ENCODE measurements around the gene SNX19.
"Not testable (repeated sequence)": the region's sequence is repeated elsewhere in the genome, so short reads cannot be mapped to it uniquely, and the experiment has no call there.

The SNX19 gene, protein sequence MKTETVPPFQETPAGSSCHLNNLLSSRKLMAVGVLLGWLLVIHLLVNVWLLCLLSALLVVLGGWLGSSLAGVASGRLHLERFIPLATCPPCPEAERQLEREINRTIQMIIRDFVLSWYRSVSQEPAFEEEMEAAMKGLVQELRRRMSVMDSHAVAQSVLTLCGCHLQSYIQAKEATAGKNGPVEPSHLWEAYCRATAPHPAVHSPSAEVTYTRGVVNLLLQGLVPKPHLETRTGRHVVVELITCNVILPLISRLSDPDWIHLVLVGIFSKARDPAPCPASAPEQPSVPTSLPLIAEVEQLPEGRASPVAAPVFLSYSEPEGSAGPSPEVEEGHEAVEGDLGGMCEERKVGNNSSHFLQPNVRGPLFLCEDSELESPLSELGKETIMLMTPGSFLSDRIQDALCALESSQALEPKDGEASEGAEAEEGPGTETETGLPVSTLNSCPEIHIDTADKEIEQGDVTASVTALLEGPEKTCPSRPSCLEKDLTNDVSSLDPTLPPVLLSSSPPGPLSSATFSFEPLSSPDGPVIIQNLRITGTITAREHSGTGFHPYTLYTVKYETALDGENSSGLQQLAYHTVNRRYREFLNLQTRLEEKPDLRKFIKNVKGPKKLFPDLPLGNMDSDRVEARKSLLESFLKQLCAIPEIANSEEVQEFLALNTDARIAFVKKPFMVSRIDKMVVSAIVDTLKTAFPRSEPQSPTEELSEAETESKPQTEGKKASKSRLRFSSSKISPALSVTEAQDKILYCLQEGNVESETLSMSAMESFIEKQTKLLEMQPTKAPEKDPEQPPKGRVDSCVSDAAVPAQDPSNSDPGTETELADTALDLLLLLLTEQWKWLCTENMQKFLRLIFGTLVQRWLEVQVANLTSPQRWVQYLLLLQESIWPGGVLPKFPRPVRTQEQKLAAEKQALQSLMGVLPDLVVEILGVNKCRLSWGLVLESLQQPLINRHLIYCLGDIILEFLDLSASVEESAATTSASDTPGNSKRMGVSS

GRCh38 chr11:130916238-130916855 is at the start of gene SNX19:
Gene SNX19 (minus strand): TSS chr11:130916479. CDS start chr11:130915939, 540 bp downstream.
- DNase-seq = peak; percentile 77 to 81

- no peak for DNase-seq
These were observed 47.9 kb upstream of the SNX19 start for GRCh38 chr11:130964058-130964792.

DNA sequence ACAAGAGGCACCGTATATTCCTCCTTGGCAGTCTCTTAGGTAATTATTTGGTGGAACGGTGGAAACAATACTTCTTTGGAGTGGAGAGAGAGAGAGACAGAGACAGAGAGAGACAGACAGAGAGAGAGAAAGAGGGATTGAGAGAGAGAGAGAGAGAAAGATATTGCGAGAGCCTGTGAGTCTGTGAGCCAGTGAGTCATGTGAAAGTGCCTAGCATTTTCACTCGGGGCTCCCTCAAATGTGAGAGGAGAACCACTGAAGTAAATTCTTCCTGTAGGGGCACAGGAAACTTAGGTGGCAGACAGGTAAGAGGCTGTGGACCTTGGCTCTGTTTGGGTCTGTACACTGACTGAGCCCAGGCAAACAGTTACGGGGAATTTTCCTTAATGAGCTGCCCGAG is 31.6 kb upstream of the SNX19 start:
- no peak for DNase-seq

GRCh38 chr11:130947481-130947880 is 31.2 kb upstream of the SNX19 start:
- DNase-seq = no peak

- no peak for DNase-seq
These were observed 30.8 kb upstream of the SNX19 start for GRCh38 chr11:130947058-130947457.

- DNase-seq = no peak
These were observed 29.6 kb upstream of the SNX19 start for GRCh38 chr11:130945896-130946295.

DNA sequence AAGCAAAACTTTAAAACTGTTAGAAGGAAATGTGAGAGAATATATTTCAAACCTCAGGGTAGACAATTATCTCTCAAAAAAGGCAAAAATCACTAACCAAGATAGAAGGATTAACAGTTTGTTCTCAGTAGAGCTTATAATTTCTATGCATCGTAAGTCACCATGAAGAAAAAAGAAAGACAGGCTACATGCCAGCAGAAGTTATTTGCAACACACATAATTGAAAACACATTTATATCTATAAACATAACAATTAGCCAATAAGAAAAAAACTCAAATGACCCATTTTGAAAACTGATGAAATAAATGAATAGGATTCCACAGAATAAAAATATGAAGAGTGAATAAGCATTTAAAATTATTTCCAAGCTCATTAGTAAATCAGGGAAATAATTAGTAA is 24.4 kb upstream of the SNX19 start:
- DNase-seq = no peak

DNA sequence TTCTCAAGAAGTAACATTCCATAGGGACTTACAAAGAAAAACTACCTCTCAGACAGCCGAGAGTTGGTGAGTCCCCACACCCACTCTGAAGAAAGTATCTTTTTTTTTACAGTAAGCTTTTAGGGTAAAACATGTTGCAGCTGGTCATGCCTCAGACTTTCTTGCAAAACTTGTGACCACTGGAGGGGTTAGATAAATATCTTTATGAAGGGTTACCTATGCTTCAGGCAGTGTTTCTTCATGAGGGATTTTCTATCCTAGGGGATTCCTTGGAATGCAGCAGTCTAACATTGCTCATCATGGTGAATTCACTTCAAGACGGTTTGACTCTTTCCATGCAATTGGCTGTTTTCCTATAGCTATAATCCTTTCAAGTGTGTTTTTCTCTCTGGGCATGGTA is 20.8 kb upstream of the SNX19 start:
- no peak for DNase-seq

- no peak for DNase-seq
These were observed 15.9 kb upstream of the SNX19 start for GRCh38 chr11:130932086-130932712.

- DNase-seq = no peak
These were observed 8.5 kb upstream of the SNX19 start for GRCh38 chr11:130924750-130925149.

- not testable (repeated sequence) for DNase-seq
These were observed 4.3 kb upstream of the SNX19 start for GRCh38 chr11:130920612-130921011.

GRCh38 chr11:130918081-130918480 is 1.8 kb upstream of the SNX19 start:
- no peak for DNase-seq

GRCh38 chr11:130916910-130917309 is 631 bp upstream of the SNX19 start:
- no peak for DNase-seq

- DNase-seq = no peak
These were observed 559 bp downstream of the SNX19 start for GRCh38 chr11:130915603-130916237.

DNA sequence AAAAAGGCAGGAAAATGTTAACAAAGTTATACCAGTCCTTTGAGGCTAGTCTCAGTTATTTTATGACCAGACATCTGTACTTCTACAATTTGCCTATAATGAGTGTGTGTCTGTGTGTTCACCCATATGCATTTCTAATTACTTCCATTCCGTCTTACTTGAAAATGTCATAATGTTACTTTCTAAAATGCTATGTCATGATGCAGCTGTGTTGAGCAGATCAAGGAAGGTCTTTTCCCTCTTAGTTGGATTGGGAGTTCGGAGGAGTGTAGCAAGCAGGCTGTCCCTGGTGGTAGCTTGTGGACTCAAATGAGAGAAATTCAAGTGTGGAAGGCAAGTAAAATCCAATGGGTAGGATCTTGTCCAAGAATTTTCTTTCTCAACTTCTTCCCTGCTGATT is 3.0 kb downstream of the SNX19 start:
- DNase-seq = no peak

GRCh38 chr11:130912552-130912951 is 3.7 kb downstream of the SNX19 start:
- no peak for DNase-seq

DNA sequence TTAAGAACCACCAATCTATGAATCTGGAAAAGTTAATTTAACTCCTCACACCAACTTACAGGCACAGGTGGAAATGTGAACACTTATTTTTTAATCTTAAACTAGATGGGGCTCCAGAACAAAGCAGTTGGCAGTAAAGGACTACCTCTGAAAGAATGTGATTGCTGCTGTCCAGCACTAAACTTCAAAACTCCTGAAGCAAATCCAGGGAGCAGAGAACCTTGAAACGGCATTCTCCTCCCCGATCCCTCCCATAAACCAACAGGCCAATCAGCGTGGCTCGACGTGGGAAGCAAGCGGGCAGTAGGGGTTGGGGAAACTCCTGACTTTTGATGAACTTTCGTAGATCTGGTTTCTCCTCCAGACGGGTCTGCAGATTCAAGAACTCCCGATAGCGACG is 5.0 kb downstream of the SNX19 start:
- DNase-seq = no peak

- no peak for DNase-seq
These were observed 6.6 kb downstream of the SNX19 start for GRCh38 chr11:130909650-130910049.

DNA sequence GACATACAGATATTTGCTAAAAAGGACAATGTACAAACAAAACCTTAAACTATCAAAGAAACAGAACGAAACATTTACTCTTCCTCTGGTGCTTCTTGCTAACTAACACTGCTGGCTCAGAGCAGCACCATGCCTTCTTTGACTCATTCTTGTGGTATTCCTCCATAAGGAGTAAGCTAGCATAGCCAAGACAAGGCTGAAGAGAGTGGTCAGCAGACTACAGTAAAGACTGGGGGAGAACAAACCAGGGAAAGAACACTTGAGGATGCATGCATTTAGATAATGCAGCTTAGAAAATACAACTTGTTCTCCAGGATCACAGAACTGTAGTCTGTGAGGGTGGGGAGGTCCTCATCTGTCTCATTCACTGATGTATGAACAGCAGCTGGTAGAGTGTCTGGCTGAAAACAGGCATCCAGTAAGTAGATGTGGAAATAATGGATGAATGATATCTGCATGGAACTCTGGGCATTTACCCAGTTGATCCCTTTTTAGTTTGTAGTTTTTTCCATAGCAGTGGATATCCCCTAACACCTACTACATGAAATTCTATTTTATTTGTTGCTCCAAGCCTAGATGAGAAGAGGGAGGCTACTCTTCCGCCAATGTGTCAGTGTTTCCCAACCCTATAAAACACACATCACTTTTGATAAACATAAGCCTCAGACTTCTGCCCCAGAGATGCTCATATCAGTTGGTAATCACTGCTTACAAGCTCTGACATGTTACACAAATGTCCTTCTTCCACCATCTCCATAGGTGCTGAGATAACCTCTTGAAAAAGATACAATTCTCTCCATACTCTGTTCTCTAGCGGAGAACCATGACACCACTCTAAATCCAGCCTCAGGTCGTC is 7.3 kb downstream of the SNX19 start:
- DNase-seq = no peak

DNA sequence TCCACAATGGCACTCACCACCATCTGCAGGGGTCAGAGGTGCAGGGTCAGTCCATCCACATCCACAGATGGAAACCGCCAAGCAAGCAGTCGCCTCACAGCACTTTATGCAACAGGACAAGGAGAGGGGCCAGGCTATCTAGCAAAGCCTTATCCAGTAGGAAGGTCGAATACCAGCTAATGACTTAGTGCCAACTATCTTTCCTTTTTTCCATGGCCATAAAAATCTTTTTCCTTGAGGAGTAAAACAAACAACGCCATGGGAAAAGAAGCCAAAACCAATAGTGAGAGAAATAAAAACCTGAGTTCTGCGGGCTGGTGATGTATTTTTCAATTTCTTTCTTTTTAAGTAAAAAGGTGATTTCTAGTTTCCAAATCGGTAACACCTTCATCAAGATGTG is 8.2 kb downstream of the SNX19 start:
- no peak for DNase-seq

GRCh38 chr11:130907229-130907628 is 9.1 kb downstream of the SNX19 start:
- DNase-seq = no peak

All from AML-193 (cell line).